Measurements from ENCODE around the gene MYO3A.
"Not testable (repeated sequence)": the region's sequence is repeated elsewhere in the genome, so short reads cannot be mapped to it uniquely, and the experiment has no call there.

Gene MYO3A

GRCh38 chr10:26090026-26090425, 156.0 kb downstream of the MYO3A start:
- DNase-seq, result no peak

- DNase-seq, result no peak
These were observed 156.7 kb downstream of the MYO3A start for GRCh38 chr10:26090762-26091161.

- DNase-seq, result no peak
These were observed 159.2 kb downstream of the MYO3A start for GRCh38 chr10:26093229-26093628.

- DNase-seq, result no peak
These were observed 161.8 kb downstream of the MYO3A start for GRCh38 chr10:26095781-26096180.

GRCh38 chr10:26097549-26097948, 163.5 kb downstream of the MYO3A start:
- DNase-seq, result not testable (repeated sequence)

GRCh38 chr10:26112532-26112931, 178.5 kb downstream of the MYO3A start:
- peak; percentile 85 for DNase-seq

GRCh38 chr10:26138613-26139012, 204.6 kb downstream of the MYO3A start:
- DNase-seq, result no peak

GRCh38 chr10:26156019-26156418, 222.0 kb downstream of the MYO3A start:
- DNase-seq, result no peak

- peak; percentile 1 for DNase-seq
These were observed 223.7 kb downstream of the MYO3A start for GRCh38 chr10:26157734-26158133.

- no peak for DNase-seq
These were observed 235.4 kb downstream of the MYO3A start for GRCh38 chr10:26169466-26169865.

GRCh38 chr10:26172131-26172530, 238.1 kb downstream of the MYO3A start:
- no peak for DNase-seq

- no peak for DNase-seq
These were observed 239.8 kb downstream of the MYO3A start for GRCh38 chr10:26173837-26174236.

- no peak for DNase-seq
These were observed 243.3 kb downstream of the MYO3A start for GRCh38 chr10:26177341-26177740.

GRCh38 chr10:26194275-26194674, 260.2 kb downstream of the MYO3A start:
- no peak for DNase-seq

- DNase-seq, result no peak
These were observed 263.2 kb downstream of the MYO3A start for GRCh38 chr10:26197248-26197647.

GRCh38 chr10:26198119-26198518, 264.1 kb downstream of the MYO3A start:
- DNase-seq, result no peak

- no peak for DNase-seq
These were observed 265.8 kb downstream of the MYO3A start for GRCh38 chr10:26199841-26200240.

- DNase-seq, result no peak
These were observed 271.2 kb downstream of the MYO3A start for GRCh38 chr10:26205223-26205622.

GRCh38 chr10:26211781-26212444, 277.9 kb downstream of the MYO3A start:
- DNase-seq, result no peak

GRCh38 chr10:26212511-26212910, 278.5 kb downstream of the MYO3A start:
- DNase-seq, result no peak

GRCh38 chr10:26213157-26213800, 279.2 kb downstream of the MYO3A start:
- DNase-seq, result no peak

GRCh38 chr10:26214004-26214403, 280.0 kb downstream of the MYO3A start:
- DNase-seq, result no peak

- DNase-seq, result no peak
These were observed 280.7 kb downstream of the MYO3A start for GRCh38 chr10:26214551-26215395.

GRCh38 chr10:26215396-26215934, 281.4 kb downstream of the MYO3A start:
- no peak for DNase-seq

All from fibroblast of skin of right quadriceps (primary cell).